Gastroesophageal sphincter (tissue), 3 donors: Measurements from ENCODE around the gene COL4A2.

Experiments used
- EP300 ChIP-seq: sonication (generic); formaldehyde crosslinking; IDR thresholded peaks from one replicate; pipeline ENCODE4 v1.6.1; 2017; ENCODE audit warnings: antibody characterized with exemption, mild to moderate bottlenecking
- POLR2A ChIP-seq, 2 donors: fragments of 450-650 bp; IDR thresholded peaks; one replicate each; pipeline ENCODE4 v1.6.1; 2017; ENCODE audit warnings: antibody characterized with exemption in 2 of 2, mild to moderate bottlenecking in 2 of 2, moderate library complexity in 1 of 2
- TF ChIP-seq, protein P1 (sequence below), 4 experiments: fragments of 200-600 bp in 2 of 4; fragments of 450-650 bp in 2 of 4; sonication (generic) in 1 of 4; IDR thresholded peaks; one replicate each; pipeline ENCODE4 v1.5.1; 2017 to 2019; ENCODE audit warnings: antibody characterized with exemption in 4 of 4, mild to moderate bottlenecking in 2 of 4, moderate library complexity in 2 of 4

DNA sequence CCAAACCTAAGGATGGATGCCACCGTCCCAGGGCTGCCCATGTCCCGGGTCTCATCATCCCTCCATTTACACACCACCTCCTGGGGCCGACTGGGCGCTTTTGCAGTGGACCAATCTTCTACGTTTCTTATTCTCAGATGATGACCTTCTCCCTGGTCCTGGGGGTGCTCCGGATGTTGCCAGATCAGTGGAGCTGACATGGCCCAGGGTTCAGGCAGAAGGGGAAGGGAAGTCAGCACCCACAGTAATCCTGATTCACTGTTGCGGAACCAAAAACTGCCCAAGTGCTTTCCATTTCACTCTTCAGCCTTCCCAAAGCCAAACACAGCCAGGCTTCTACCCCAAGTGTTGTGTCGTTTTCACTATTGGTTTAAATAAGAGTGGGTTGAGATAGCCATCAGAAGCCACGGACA, 224.6 kb downstream of the COL4A2 start:
- TF ChIP-seq, protein P1, sequence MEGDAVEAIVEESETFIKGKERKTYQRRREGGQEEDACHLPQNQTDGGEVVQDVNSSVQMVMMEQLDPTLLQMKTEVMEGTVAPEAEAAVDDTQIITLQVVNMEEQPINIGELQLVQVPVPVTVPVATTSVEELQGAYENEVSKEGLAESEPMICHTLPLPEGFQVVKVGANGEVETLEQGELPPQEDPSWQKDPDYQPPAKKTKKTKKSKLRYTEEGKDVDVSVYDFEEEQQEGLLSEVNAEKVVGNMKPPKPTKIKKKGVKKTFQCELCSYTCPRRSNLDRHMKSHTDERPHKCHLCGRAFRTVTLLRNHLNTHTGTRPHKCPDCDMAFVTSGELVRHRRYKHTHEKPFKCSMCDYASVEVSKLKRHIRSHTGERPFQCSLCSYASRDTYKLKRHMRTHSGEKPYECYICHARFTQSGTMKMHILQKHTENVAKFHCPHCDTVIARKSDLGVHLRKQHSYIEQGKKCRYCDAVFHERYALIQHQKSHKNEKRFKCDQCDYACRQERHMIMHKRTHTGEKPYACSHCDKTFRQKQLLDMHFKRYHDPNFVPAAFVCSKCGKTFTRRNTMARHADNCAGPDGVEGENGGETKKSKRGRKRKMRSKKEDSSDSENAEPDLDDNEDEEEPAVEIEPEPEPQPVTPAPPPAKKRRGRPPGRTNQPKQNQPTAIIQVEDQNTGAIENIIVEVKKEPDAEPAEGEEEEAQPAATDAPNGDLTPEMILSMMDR (IDR thresholded peaks at IDR 0.05) = no peak
- TF ChIP-seq POLR2A (IDR thresholded peaks at IDR 0.05) (no peak), EP300 (no peak)
